GM19239 (cell line): ENCODE data around the gene COQ4.

Source experiments
- DNase-seq: peaks from one replicate; pipeline ENCODE4 v3.0.0; 2011; ENCODE audit warnings: low spot score; ENCODE audit not compliant: insufficient read length
- FAIRE-seq: peaks from 2 replicates; lab custom pipeline; 2011; peaks lifted over from hg19 to GRCh38; lab: Jason Lieb, UNC

COQ4 gene

DNA sequence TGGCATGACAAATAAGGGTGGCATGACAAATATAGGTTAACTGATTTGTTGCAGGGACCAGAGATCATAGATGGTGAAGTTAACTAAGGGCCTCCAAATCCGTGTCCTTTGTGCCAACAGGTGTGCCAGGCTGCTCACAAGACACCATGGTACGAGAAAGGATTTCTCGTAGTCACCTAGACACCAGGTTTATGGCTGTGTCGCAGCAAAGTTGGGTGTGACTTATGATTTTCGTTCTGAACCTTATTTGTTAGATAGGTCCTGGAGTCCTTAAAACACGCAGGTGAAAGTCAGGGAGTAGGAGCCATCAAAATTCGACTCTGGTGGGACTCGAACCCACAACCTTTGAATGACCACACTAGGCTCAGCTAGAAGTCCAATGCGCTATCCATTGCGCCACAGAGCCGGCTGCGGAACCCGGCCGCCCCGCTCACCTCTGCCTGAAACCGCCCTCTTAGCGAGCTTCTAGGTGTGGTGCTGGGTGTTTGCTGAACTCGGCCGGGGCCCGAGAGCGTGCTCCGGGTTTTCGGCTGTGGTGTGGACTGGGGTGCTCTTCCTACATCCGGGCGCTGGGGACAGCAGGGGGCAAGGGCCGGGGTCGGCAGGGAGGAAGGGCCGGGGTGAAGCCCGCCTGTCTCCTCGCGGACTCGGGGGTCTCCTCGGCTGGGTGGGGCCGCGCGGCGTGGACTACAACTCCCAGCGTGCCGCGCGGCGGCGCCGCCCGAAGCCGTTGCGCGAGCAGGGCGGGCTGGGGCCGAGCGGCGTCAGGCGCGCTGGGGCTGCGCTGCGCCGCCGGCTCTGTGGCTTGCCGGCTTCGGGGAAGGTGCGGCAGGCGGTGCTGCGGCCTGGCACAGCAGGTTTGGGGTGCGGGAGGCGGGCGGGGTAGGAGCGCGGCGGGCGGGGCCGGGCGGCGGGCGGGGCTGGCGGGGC lies 17.4 kb downstream of the COQ4 start, which contains the start of gene SLC27A4:
TSS of gene SLC27A4 (plus strand) at position 767 of the 930 bp plus-strand sequence. CDS start 2,606 bp downstream, outside the sequence.
- FAIRE-seq (peak; percentile 63), DNase-seq (peak; percentile 95)

DNA sequence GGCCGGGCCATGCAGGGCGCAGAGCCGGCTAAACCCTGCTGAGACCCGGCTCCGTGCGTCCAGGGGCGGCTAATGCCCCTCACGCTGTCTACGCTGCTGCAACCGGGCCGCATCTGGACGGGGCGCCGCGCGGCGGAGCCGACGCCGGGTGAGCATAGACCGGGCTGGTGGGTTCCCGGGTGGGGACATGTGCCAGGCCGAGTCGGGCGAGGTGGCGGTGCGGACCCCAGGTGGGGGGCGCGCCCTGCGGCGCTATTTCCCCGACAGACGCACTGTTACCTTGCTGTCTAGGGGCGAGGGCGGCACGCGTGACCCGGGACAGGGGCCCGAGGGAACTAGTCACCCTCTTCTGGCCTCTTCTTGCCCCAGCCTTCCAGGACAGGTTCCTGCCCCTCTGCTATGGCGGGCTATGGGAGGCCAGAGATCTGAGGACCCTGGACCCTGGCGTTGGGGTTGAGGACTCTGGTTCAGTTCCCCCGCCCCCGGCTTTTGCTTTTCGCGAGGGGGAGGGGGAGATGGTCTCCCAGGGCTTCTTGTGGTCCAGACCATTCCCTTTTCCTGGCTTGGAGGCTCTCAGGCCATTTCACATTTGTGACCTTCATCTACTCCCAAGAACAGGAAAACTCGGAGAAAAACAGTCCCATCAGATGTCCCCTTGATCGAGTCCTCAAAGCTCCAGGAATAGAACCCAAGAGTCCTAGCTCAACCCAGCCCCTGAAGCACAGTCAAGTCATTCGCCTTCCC lies 18.2 kb downstream of the COQ4 start:
- DNase-seq (no peak), FAIRE-seq (no peak)

DNA sequence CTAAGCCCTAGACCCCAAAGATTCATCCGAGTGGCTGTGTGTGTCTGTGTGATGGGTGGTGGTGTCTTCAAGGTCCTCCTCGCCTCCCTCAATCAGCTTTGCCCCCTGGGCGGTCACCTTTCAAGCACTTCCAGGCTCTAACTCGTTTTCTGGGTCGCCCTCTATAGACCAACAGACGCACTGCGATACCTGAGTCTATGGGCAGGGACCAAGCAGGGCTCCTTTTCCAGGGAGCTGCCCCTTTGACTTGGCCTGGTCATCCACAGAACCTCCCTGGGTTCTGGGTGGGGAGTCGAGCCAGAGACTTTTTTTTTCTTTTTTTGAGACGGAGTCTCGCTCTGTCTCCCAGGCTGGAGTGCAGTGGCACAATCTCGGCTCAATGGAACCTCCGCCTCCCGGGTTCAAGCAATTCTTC lies 18.8 kb downstream of the COQ4 start:
- FAIRE-seq (peak; percentile 56), DNase-seq (peak; percentile 92)

- DNase-seq (no peak), FAIRE-seq (no peak)
Observed at GRCh38 chr9:128342971-128343680, 20.5 kb downstream of the COQ4 start.

- FAIRE-seq (no peak), DNase-seq (no peak)
Observed at GRCh38 chr9:128343855-128344254, 21.2 kb downstream of the COQ4 start.

GRCh38 chr9:128344931-128345605 lies 22.4 kb downstream of the COQ4 start:
- FAIRE-seq = no peak
- DNase-seq = no peak

- FAIRE-seq (no peak), DNase-seq (no peak)
Observed at GRCh38 chr9:128349125-128349524, 26.5 kb downstream of the COQ4 start.

DNA sequence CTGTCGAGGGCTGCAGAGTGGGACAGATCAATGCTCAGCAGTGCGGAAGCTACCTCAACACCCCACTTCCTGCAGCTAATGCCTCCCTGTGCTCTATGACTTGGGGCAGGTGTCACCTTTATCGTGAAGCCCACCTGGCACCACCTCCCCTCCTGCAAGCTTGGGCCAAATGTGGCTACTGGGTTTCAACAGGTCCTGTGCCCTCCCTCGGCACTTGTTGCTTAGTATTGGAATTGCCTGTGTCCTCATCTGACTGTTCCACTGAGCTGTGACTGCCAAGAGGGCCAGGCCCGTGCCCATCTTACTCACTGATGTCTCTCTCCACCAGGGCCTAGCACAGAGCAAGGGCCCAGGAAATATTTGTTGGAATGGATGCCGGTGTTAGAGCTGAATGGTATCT lies 27.1 kb downstream of the COQ4 start:
- FAIRE-seq = no peak
- DNase-seq = no peak

DNA sequence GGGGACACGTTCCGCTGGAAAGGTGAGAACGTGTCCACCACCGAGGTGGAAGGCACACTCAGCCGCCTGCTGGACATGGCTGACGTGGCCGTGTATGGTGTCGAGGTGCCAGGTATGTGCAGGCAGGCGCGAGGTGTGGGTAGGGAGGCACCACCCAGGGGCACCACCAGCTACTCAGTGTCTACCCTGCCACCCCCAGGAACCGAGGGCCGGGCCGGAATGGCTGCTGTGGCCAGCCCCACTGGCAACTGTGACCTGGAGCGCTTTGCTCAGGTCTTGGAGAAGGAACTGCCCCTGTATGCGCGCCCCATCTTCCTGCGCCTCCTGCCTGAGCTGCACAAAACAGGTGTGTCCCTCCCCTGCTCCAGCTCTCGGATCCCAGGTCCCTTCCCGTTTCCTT lies 32.8 kb downstream of the COQ4 start:
- no peak for DNase-seq
- FAIRE-seq = no peak

- DNase-seq = no peak
- FAIRE-seq = no peak
Observed at GRCh38 chr9:128358090-128358489, 35.5 kb downstream of the COQ4 start.

DNA sequence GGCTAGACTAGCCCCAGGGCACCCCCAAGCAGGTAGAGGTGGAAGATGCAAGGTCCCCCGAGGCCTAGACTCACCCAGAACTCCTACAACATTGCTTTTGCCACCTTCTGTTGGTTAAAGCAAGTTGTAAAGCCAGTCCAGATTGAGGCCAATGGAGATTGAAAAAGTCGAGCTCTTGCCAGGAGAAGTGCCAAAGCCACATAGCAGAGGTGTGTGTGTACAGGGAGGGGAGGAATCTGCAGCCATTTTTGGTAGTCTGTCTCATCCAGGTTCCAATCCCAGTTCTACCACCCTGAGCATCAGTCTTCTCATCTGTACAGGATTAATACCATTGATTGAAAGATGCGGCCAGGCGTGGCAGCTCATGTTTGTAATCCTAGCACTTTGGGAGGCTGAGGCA lies 36.2 kb downstream of the COQ4 start:
- no peak for DNase-seq
- FAIRE-seq = no peak

- FAIRE-seq = no peak
Observed at GRCh38 chr9:128360826-128361225, 38.2 kb downstream of the COQ4 start.

GRCh38 chr9:128361296-128361985 lies 38.8 kb downstream of the COQ4 start:
- DNase-seq = no peak
- FAIRE-seq = no peak

More at GRCh38 chr9:128360826-128361225, 38.2 kb downstream of the COQ4 start:
- DNase-seq = no peak

GRCh38 chr9:128361986-128362646 lies 39.5 kb downstream of the COQ4 start:
- DNase-seq (peak; percentile 85), FAIRE-seq (peak; percentile 92)

GRCh38 chr9:128362774-128363173 lies 40.1 kb downstream of the COQ4 start:
- FAIRE-seq = no peak
- DNase-seq = no peak

DNA sequence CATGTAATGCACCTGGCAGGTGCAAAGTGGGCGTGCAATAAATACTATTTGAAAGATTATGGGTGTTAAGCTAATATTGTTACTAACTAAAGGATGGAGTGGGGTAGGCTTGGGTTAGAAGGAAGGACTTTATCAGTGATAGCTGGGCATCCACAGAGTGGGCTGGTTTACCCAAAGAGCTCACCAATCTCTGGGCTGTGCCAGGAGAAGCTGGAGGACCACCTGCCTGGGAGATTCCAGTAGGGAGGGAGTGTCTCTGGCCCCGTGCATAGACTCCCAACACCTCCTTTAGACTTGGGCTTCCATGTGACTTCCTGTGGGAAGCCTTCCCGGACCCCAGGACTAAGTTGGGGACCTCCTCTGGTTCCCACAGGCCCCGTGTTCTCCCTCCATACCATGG lies 42.9 kb downstream of the COQ4 start:
- DNase-seq (no peak), FAIRE-seq (no peak)

- FAIRE-seq = no peak
- no peak for DNase-seq
Observed at GRCh38 chr9:128369024-128369706, 46.5 kb downstream of the COQ4 start.

DNA sequence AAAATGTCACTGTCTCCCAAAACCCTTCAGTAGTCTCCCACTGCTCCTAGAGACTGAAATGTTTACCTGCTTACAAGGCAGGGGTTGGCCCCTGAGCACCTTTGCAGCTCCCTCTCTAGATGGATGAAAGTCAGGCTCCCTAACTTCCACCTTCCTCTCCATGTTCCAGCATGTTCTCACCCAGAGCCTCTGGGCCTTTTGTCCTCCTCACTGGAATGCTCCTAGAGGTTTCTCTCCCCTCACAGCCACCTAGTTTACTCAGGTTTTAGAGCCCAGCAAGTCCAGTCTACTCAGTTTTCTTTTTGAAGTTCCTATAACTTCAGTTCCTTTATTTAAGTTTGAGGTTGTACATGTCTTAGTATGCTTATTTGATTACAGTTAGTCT lies 47.7 kb downstream of the COQ4 start:
- DNase-seq (no peak), FAIRE-seq (no peak)
